Fibroblast of villous mesenchyme (primary cell): ENCODE results near the gene KIAA1755. TPM values are rescaled to one million over a fixed set of nuclear protein-coding genes. Genes with fewer than 3 reads are reported as not detected.

Source experiments
- DNase-seq: peaks from one replicate; pipeline ENCODE4 v3.0.0-alpha.2; 2010; ENCODE audit warnings: low read depth
- H3K4me3 ChIP-seq: 2 replicates; pipeline ENCODE4 v1.5.1; 2011; ENCODE audit warnings: low read depth, mild to moderate bottlenecking, low read length
- total RNA-seq: library from RNA; depleted of rRNA; stranded (reverse); fragments of >200 nt; gene quantifications from 2 replicates; pipeline ENCODE4 v1.2.3, GENCODE V29; 2012
- TF ChIP-seq, protein P1 (sequence below): IDR thresholded peaks from 2 replicates; pipeline ENCODE4 v1.5.1; 2012; ENCODE audit warnings: low read depth, mild to moderate bottlenecking, low read length; ENCODE audit not compliant: insufficient read depth

The KIAA1755 gene
- total RNA-seq, 1 donor, result 1.3 TPM

- TF ChIP-seq, protein P1, sequence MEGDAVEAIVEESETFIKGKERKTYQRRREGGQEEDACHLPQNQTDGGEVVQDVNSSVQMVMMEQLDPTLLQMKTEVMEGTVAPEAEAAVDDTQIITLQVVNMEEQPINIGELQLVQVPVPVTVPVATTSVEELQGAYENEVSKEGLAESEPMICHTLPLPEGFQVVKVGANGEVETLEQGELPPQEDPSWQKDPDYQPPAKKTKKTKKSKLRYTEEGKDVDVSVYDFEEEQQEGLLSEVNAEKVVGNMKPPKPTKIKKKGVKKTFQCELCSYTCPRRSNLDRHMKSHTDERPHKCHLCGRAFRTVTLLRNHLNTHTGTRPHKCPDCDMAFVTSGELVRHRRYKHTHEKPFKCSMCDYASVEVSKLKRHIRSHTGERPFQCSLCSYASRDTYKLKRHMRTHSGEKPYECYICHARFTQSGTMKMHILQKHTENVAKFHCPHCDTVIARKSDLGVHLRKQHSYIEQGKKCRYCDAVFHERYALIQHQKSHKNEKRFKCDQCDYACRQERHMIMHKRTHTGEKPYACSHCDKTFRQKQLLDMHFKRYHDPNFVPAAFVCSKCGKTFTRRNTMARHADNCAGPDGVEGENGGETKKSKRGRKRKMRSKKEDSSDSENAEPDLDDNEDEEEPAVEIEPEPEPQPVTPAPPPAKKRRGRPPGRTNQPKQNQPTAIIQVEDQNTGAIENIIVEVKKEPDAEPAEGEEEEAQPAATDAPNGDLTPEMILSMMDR, result no peak
- H3K4me3 ChIP-seq, result no peak overlapping the region
- DNase-seq, result peak; percentile 78
Observed at GRCh38 chr20:38298768-38299288, 38.3 kb upstream of the KIAA1755 start.

GRCh38 chr20:38297916-38298674 lies 37.6 kb upstream of the KIAA1755 start:
- TF ChIP-seq, protein P1, result no peak
- DNase-seq, result no peak
- H3K4me3 ChIP-seq, result no peak overlapping the region

- DNase-seq, result no peak
- TF ChIP-seq, protein P1, result no peak
- H3K4me3 ChIP-seq, result no peak overlapping the region
Observed at GRCh38 chr20:38296433-38296832, 35.9 kb upstream of the KIAA1755 start.

GRCh38 chr20:38295811-38296210 lies 35.3 kb upstream of the KIAA1755 start:
- H3K4me3 ChIP-seq, result no peak overlapping the region
- DNase-seq, result no peak
- TF ChIP-seq, protein P1, result no peak

- TF ChIP-seq, protein P1, result no peak
- H3K4me3 ChIP-seq, result no peak overlapping the region
- no peak for DNase-seq
Observed at GRCh38 chr20:38294076-38294591, 33.6 kb upstream of the KIAA1755 start.

DNA sequence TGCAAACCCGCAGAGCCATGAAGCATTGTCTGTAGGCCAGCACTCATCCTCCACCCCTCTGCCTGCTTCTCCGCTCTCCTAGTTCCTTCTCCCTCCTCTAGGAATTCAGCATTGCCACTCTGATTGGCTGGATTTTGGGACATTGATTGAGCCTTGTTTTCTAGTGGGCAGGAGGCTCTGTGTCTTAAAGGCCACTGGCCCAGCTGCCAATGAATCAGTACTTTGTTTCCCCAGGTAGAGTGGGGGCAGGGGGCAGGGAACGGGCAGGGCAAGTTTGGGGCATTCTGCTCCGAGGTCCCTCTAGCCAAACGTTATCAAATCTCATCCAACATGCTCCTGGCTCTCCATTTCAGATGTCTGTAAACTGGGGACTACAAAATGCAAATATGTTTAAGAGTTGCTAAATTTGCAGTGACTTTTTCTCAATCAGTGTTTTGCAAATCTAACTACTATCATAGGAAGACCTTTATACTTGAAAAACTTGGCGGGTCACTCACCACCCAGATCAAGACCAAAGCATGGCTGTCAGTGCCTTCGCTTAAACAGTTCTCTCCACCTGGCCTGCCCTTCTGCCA lies 33.0 kb upstream of the KIAA1755 start:
- no peak for DNase-seq
- TF ChIP-seq, protein P1, result no peak
- H3K4me3 ChIP-seq, result no peak overlapping the region
